WTC11 (cell line): ENCODE results near the gene SH2D1B. TPM values are rescaled to one million over a fixed set of nuclear protein-coding genes. Genes with fewer than 3 reads are reported as not detected.

Experiments used
- ATAC-seq: fragments of 200-7000 bp; cut with Tn5 transposase; 2 replicates; pipeline ENCODE4 v1.10.0; 2021; ENCODE audit warnings: mild to moderate bottlenecking, moderate library complexity
- CTCF ChIA-PET: fragments of 300-600 bp; sonication (Branson Sonifier 250); formaldehyde crosslinking; loops from one replicate; lab custom pipeline; 2021; ENCODE audit warnings: antibody characterized with exemption; lab: Charles Lee
- POLR2A ChIA-PET: fragments of 350-600 bp; sonication (Branson Sonifier 250); formaldehyde crosslinking; loops from one replicate; lab custom pipeline; 2021; ENCODE audit warnings: antibody characterized with exemption; lab: Charles Lee
- DNase-seq: peaks from one replicate; pipeline ENCODE4 v3.0.0; 2021; ENCODE audit warnings: low spot score
- H3K27ac Mint-ChIP-seq: 2 replicates; pipeline ENCODE4 v1.8.0; 2021; ENCODE audit warnings: mixed read lengths
- H3K27me3 Mint-ChIP-seq: 2 replicates; pipeline ENCODE4 v1.8.0; 2021; ENCODE audit warnings: low read depth, mild to moderate bottlenecking, moderate library complexity, mixed read lengths
- H3K36me3 Mint-ChIP-seq: 2 replicates; pipeline ENCODE4 v1.8.0; 2021; ENCODE audit warnings: mixed read lengths
- H3K4me1 Mint-ChIP-seq: 2 replicates; pipeline ENCODE4 v1.8.0; 2022; ENCODE audit warnings: mixed read lengths
- H3K4me3 Mint-ChIP-seq: 2 replicates; pipeline ENCODE4 v1.8.0; 2021; ENCODE audit warnings: mild to moderate bottlenecking, moderate library complexity, mixed read lengths
- H3K9me3 Mint-ChIP-seq: 2 replicates; pipeline ENCODE4 v1.8.0; 2021; ENCODE audit warnings: mixed read lengths
- ATF3 ChIP-seq: sonication (generic); formaldehyde crosslinking; conservative IDR thresholded peaks from 2 replicates; pipeline ENCODE4 v1.8.1; 2022; ENCODE audit warnings: mild to moderate bottlenecking, missing genetic modification reagents
- ATF6 ChIP-seq: sonication (generic); formaldehyde crosslinking; IDR thresholded peaks from 2 replicates; pipeline ENCODE4 v1.8.1; 2023; ENCODE audit warnings: mild to moderate bottlenecking, missing genetic modification reagents
- CREB1 ChIP-seq: sonication (generic); formaldehyde crosslinking; IDR thresholded peaks from 2 replicates; pipeline ENCODE4 v1.8.0; 2023; ENCODE audit warnings: mild to moderate bottlenecking, missing genetic modification reagents
- ERG ChIP-seq: fragments of 250-450 bp; sonication (Bioruptor Pico); IDR thresholded peaks from 2 replicates; pipeline ENCODE4 v1.8.0; 2021; ENCODE audit warnings: mild to moderate bottlenecking
- ESRRA ChIP-seq: sonication (generic); formaldehyde crosslinking; IDR thresholded peaks from 2 replicates; pipeline ENCODE4 v1.8.1; 2022; ENCODE audit warnings: mild to moderate bottlenecking, missing genetic modification reagents, borderline replicate concordance
- GABPB1 ChIP-seq: sonication (generic); formaldehyde crosslinking; IDR thresholded peaks from 2 replicates; pipeline ENCODE4 v1.8.1; 2023; ENCODE audit warnings: mild to moderate bottlenecking, missing genetic modification reagents
- GRHL2 ChIP-seq: fragments of 250-450 bp; sonication (Bioruptor Pico); IDR thresholded peaks from 2 replicates; pipeline ENCODE4 v1.8.0; 2022; ENCODE audit warnings: mild to moderate bottlenecking, moderate library complexity; ENCODE audit not compliant: insufficient replicate concordance, severe bottlenecking
- GTF2I ChIP-seq: fragments of 250-450 bp; sonication (Bioruptor Pico); conservative IDR thresholded peaks from 2 replicates; pipeline ENCODE4 v1.4.0; 2021; ENCODE audit warnings: mild to moderate bottlenecking
- IRF2 ChIP-seq: sonication (generic); formaldehyde crosslinking; IDR thresholded peaks from 2 replicates; pipeline ENCODE4 v1.8.0; 2022; ENCODE audit warnings: low read depth, missing genetic modification reagents, borderline replicate concordance
- JAZF1 ChIP-seq: fragments of 250-450 bp; sonication (Bioruptor Pico); IDR thresholded peaks from 2 replicates; pipeline ENCODE4 v1.9.0; 2021; ENCODE audit warnings: moderate library complexity, mild to moderate bottlenecking, inconsistent platforms
- JUN ChIP-seq: sonication (generic); formaldehyde crosslinking; IDR thresholded peaks from 2 replicates; pipeline ENCODE4 v1.8.0; 2023; ENCODE audit warnings: mild to moderate bottlenecking, missing genetic modification reagents
- MXD4 ChIP-seq: fragments of 250-450 bp; sonication (Bioruptor Pico); IDR thresholded peaks from 2 replicates; pipeline ENCODE4 v1.8.0; 2021; ENCODE audit warnings: mild to moderate bottlenecking, moderate library complexity, borderline replicate concordance
- NFE2L1 ChIP-seq: sonication (generic); formaldehyde crosslinking; IDR thresholded peaks from 2 replicates; pipeline ENCODE4 v1.8.1; 2023; ENCODE audit warnings: missing genetic modification reagents
- NFYB ChIP-seq: sonication (generic); formaldehyde crosslinking; conservative IDR thresholded peaks from 2 replicates; pipeline ENCODE4 v1.8.0; 2022; ENCODE audit warnings: low read depth, missing genetic modification reagents
- TP53 ChIP-seq: sonication (generic); formaldehyde crosslinking; IDR thresholded peaks from 2 replicates; pipeline ENCODE4 v1.8.1; 2023; ENCODE audit warnings: mild to moderate bottlenecking, missing genetic modification reagents
- USF1 ChIP-seq: sonication (generic); formaldehyde crosslinking; IDR thresholded peaks from 2 replicates; pipeline ENCODE4 v1.8.0; 2022; ENCODE audit warnings: mild to moderate bottlenecking, missing genetic modification reagents
- USF2 ChIP-seq: sonication (generic); formaldehyde crosslinking; IDR thresholded peaks from 2 replicates; pipeline ENCODE4 v1.8.1; 2023; ENCODE audit warnings: mild to moderate bottlenecking, missing genetic modification reagents, moderate library complexity
- ZBTB43 ChIP-seq: sonication (generic); formaldehyde crosslinking; IDR thresholded peaks from 2 replicates; pipeline ENCODE4 v1.8.1; 2023; ENCODE audit warnings: mild to moderate bottlenecking, missing genetic modification reagents
- ZNF121 ChIP-seq: sonication (generic); formaldehyde crosslinking; IDR thresholded peaks from 2 replicates; pipeline ENCODE4 v1.8.0; 2023; ENCODE audit warnings: missing genetic modification reagents
- ZNF138 ChIP-seq: sonication (generic); formaldehyde crosslinking; conservative IDR thresholded peaks from 2 replicates; pipeline ENCODE4 v1.8.1; 2022; ENCODE audit warnings: mild to moderate bottlenecking, moderate library complexity, missing genetic modification reagents
- ZNF281 ChIP-seq: sonication (generic); formaldehyde crosslinking; IDR thresholded peaks from 2 replicates; pipeline ENCODE4 v1.8.0; 2023; ENCODE audit warnings: mild to moderate bottlenecking, missing genetic modification reagents
- ZNF396 ChIP-seq: fragments of 250-450 bp; sonication (Bioruptor Pico); IDR thresholded peaks from 2 replicates; pipeline ENCODE4 v1.8.0; 2021; ENCODE audit warnings: mild to moderate bottlenecking, moderate library complexity, borderline replicate concordance
- ZNF416 ChIP-seq: fragments of 250-450 bp; sonication (Bioruptor Pico); IDR thresholded peaks from 2 replicates; pipeline ENCODE4 v1.9.0; 2021; ENCODE audit warnings: mild to moderate bottlenecking, inconsistent platforms
- total RNA-seq: library from RNA; stranded (reverse); gene quantifications from 3 replicates; pipeline ENCODE4 v1.2.3, GENCODE V29; 2021
- TF ChIP-seq, protein P1 (sequence below): sonication (generic); formaldehyde crosslinking; IDR thresholded peaks from 2 replicates; pipeline ENCODE4 v1.8.1; 2023; ENCODE audit warnings: mild to moderate bottlenecking, missing genetic modification reagents, moderate library complexity
- TF ChIP-seq, protein P2 (sequence below): fragments of 250-450 bp; sonication (Bioruptor Pico); conservative IDR thresholded peaks from 2 replicates; pipeline ENCODE4 v1.9.0; 2021; ENCODE audit warnings: mild to moderate bottlenecking

SH2D1B gene
- total RNA-seq, 1 experiment from 2014 or later, result not detected

DNA sequence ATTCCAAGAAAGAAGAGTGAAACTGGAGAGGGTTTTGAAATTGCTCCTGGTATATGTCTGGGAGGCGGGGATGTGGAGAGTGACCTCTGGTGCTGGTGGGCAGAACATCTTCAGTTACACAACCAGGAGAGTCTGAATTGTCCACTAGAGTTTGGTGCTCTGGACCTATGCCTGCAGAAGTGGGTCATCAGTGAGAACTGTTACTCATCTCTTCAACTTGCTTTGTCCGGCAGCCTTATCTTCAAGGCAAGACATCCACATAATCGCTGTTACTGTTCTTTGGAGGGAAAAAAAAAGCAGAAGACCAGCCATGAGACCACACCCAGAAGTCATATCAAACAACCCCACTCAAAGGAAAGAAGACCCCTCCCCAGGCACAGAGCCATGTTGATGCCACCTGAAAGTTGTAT lies 14.9 kb downstream of the SH2D1B start (continued):
- TF ChIP-seq ZNF281 (no peak), USF1 (CRISPR knock-in tag) (no peak), ZNF138 (CRISPR knock-in tag) (no peak), IRF2 (CRISPR knock-in tag) (no peak), GTF2I (no peak), ZNF121 (CRISPR knock-in tag) (no peak), ATF3 (no peak), ZNF396 (CRISPR knock-in tag) (no peak), TP53 (CRISPR knock-in tag) (no peak), NFE2L1 (no peak)
- TF ChIP-seq, all 79 proteins: peak for 0

GRCh38 chr1:162396201-162396906 lies 15.6 kb downstream of the SH2D1B start:
- POLR2A ChIA-PET, result no interaction called here
- H3K9me3 Mint-ChIP-seq, result 0 out of 2 replicates have a peak, but pooled peaks cover 8% of the 10 kb centered on the region
- no peak overlapping the region for H3K4me3 Mint-ChIP-seq
- no peak for DNase-seq
- H3K27ac Mint-ChIP-seq, result no peak overlapping the region
- CTCF ChIA-PET, result no interaction called here
- H3K27me3 Mint-ChIP-seq, result no peaks in the 10 kb centered on the region
- no peaks in the 10 kb centered on the region for H3K36me3 Mint-ChIP-seq
- peaks cover 31% of the 10 kb centered on the region for H3K4me1 Mint-ChIP-seq
- ATAC-seq, result no peak
- TF ChIP-seq ZBTB43 (CRISPR knock-in tag) (no peak), GRHL2 (CRISPR knock-in tag) (no peak), GABPB1 (CRISPR knock-in tag) (no peak), JAZF1 (CRISPR knock-in tag) (no peak), ZNF396 (CRISPR knock-in tag) (no peak), ESRRA (CRISPR knock-in tag) (no peak), MXD4 (CRISPR knock-in tag) (no peak), ATF6 (CRISPR knock-in tag) (no peak), ERG (CRISPR knock-in tag) (no peak), NFYB (CRISPR knock-in tag) (no peak), USF2 (CRISPR knock-in tag) (no peak), ZNF416 (no peak), CREB1 (no peak), JUN (CRISPR knock-in tag) (no peak)
- TF ChIP-seq, protein P1, sequence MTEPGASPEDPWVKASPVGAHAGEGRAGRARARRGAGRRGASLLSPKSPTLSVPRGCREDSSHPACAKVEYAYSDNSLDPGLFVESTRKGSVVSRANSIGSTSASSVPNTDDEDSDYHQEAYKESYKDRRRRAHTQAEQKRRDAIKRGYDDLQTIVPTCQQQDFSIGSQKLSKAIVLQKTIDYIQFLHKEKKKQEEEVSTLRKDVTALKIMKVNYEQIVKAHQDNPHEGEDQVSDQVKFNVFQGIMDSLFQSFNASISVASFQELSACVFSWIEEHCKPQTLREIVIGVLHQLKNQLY (CRISPR knock-in tag), result no peak
- TF ChIP-seq, protein P2, sequence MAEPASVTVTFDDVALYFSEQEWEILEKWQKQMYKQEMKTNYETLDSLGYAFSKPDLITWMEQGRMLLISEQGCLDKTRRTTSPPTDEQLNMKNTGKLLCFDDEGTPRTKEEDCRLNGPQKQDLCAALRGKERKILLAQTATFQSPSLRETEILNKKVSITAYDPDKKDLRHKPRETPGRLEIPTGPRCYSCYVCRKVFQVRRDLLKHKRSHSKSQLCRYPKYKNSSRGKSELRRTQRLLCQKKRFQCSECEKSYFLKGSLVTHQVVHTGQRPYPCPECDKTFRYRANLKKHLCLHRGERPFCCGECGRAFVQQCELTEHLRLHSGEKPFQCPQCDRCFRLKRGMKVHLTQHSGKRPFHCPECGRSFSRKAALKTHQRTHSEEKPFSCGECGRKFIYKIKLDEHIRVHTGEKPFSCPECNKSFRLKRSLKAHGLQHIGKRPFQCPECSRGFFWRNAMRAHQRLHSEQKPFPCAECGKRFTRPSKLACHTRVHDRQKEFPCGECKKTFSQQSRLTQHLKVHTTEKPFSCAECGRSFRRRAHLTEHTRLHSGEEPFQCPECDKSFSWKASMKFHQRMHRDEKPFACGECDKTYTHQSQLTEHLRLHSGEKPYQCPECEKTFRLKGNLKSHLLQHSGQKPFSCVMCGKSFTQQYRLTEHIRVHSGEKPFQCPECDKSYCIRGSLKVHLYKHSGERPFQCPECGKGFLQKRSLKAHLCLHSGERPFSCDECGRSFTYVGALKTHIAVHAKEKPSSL (CRISPR knock-in tag), result no peak
